Esophagus muscularis mucosa (tissue), 4 donors: ENCODE data around the gene IFT122. TPM values are rescaled to one million over a fixed set of nuclear protein-coding genes. Genes with fewer than 3 reads are reported as not detected.

ENCODE experiments used
- DNase-seq: peaks from one replicate; pipeline ENCODE4 v3.0.0-alpha.2; 2017; ENCODE audit errors: extremely low spot score
- H3K27ac ChIP-seq, 4 donors: fragments of 200-600 bp; sonication (generic); replicated peaks in 1 of 4; 1 replicate in 3 of 4; 2 replicates in 1 of 4; pipeline ENCODE4 v1.5.1; 2016 to 2019; ENCODE audit warnings: mild to moderate bottlenecking in 1 of 4
- H3K27me3 ChIP-seq, 4 donors: fragments of 200-600 bp; sonication (generic); one replicate each; pipeline versions ENCODE4 v1.5.1 to v1.6.0; 2016 to 2019
- H3K36me3 ChIP-seq, 4 donors: fragments of 200-600 bp; sonication (generic); one replicate each; pipeline ENCODE4 v1.5.1; 2016 to 2019
- H3K4me1 ChIP-seq, 4 donors: fragments of 200-600 bp; sonication (generic); one replicate each; pipeline ENCODE4 v1.5.1; 2016 to 2019
- H3K4me3 ChIP-seq, 4 donors: fragments of 200-600 bp; sonication (generic); 1 replicate in 2 of 4; 2 replicates in 2 of 4; pipeline ENCODE4 v1.5.1; 2016 to 2019; ENCODE audit warnings: mild to moderate bottlenecking in 4 of 4, moderate library complexity in 1 of 4
- H3K9me3 ChIP-seq, 4 donors: fragments of 200-600 bp; sonication (generic); 1 replicate in 3 of 4; 2 replicates in 1 of 4; pipeline ENCODE4 v1.5.1; 2016 to 2019
- EP300 ChIP-seq: sonication (generic); formaldehyde crosslinking; IDR thresholded peaks from one replicate; pipeline ENCODE4 v1.6.1; 2017; ENCODE audit warnings: antibody characterized with exemption
- POLR2A ChIP-seq: fragments of 450-650 bp; IDR thresholded peaks from one replicate; pipeline ENCODE4 v1.6.1; 2017; ENCODE audit warnings: antibody characterized with exemption, moderate library complexity, mild to moderate bottlenecking, low read depth
- POLR2AphosphoS5 ChIP-seq, 2 donors: sonication (generic); formaldehyde crosslinking; IDR thresholded peaks; one replicate each; pipeline ENCODE4 v1.6.1; 2017; ENCODE audit warnings: antibody characterized with exemption in 2 of 2
- WGBS: methylation state at CpG from one replicate; pipeline ENCODE4 v1.1.5; 2018; 5-methylcytosine and 5-hydroxymethylcytosine counted together
- intact Hi-C: fragments of 100-400 bp; cut with DNase I; formaldehyde crosslinking; loops from one replicate; pipeline ENCODE4 v1.15.1; 2023
- total RNA-seq, 4 donors: library from RNA; depleted of rRNA; stranded (reverse); fragments of >200 nt; gene quantifications; one replicate each; pipeline versions ENCODE4 v1.1.0 to v1.2.1, GENCODE V29; 2016
- TF ChIP-seq, protein P1 (sequence below), 3 experiments: fragments of 200-600 bp in 2 of 3; fragments of 450-650 bp in 1 of 3; sonication (generic) in 2 of 3; IDR thresholded peaks; one replicate each; pipeline ENCODE4 v1.5.1; 2017 to 2019; ENCODE audit warnings: antibody characterized with exemption in 3 of 3, mild to moderate bottlenecking in 2 of 3, moderate library complexity in 1 of 3

The IFT122 gene
- total RNA-seq, 4 donors from 2014 or later: 19.5 to 32.8 (median 21.9) TPM

DNA sequence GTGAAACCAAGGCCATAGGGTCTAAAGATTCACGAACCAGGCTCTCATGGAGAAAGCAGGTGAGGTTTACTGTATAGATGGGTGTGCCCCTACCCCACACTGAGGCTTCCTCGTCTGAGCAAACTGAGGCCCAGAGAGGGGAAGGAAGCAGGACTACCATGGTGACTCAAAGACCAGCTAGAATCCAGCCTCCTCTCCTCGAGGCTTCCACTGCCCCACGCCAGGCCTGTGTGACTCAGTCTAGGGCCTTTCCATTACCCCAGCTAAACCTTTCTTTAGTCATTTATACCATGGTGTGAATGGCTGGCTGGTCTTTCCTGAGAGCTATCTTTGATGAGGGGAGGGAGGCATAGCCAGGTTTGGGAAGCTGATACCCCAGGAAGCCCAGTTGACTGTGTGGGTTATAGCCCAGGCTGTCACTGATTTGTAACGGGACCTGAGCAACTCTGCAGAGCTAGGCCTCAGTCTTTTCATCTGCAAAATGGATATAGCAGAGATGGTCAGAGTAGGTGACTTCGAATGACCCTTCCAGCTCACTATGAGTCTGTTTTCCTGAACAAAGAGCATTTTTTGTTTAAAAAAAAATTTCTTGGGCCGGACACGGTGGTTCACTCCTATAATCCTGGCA is 85.4 kb downstream of the IFT122 start:
- H3K4me3 ChIP-seq: no peak overlapping the region
- H3K27ac ChIP-seq: no peak overlapping the region
- no peak for TF ChIP-seq EP300
- no peaks in the 10 kb centered on the region for H3K4me1 ChIP-seq
- H3K36me3 ChIP-seq: no peaks in the 10 kb centered on the region
- H3K9me3 ChIP-seq: no peaks in the 10 kb centered on the region
- DNase-seq: no peak
- WGBS: 70% methylated on average over 8 of the region's 8 CpGs
- intact Hi-C loops: no loop called here
- no peaks in the 10 kb centered on the region for H3K27me3 ChIP-seq

DNA sequence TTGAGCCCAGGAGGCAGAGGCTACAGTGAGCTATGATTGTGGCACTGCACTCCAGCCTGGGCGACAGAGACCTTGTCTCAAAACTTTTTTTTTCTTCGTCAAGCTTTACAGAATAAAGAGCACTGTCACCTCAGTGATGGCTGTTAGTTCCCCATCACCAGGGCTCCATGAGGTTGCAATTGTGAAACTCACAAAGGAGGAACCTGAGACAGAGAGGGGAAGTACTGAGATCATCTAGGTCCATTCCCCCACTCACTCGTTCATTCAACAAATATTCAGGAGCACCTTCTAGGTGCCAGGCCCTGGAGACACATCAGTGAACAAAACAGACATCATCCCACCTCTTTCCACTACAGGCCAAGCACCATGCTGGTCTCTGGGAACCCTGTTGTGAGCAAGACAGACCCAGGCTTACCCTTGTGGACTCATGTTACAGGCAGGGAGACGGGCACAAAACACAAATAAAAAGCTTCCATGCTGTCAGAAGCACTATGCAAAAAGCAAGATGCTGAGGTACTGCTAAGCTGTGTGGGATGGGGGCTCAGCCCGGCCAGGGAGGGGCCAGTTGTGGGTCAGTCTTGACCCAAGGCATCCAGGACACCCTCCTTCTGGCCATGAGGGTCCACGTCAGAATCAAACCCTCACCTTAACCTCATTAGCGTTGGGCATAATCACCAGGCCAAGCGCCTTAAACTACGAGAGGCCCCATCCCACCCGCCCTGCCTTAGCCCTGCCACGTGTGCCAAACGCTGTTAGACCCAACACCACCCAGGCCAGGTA is 86.3 kb downstream of the IFT122 start:
- DNase-seq: no peak
- TF ChIP-seq EP300 (no peak), POLR2AphosphoS5 (IDR thresholded peaks at IDR 0.05) (no peak), POLR2A (no peak)
- TF ChIP-seq, protein P1, sequence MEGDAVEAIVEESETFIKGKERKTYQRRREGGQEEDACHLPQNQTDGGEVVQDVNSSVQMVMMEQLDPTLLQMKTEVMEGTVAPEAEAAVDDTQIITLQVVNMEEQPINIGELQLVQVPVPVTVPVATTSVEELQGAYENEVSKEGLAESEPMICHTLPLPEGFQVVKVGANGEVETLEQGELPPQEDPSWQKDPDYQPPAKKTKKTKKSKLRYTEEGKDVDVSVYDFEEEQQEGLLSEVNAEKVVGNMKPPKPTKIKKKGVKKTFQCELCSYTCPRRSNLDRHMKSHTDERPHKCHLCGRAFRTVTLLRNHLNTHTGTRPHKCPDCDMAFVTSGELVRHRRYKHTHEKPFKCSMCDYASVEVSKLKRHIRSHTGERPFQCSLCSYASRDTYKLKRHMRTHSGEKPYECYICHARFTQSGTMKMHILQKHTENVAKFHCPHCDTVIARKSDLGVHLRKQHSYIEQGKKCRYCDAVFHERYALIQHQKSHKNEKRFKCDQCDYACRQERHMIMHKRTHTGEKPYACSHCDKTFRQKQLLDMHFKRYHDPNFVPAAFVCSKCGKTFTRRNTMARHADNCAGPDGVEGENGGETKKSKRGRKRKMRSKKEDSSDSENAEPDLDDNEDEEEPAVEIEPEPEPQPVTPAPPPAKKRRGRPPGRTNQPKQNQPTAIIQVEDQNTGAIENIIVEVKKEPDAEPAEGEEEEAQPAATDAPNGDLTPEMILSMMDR (IDR thresholded peaks at IDR 0.05): no peak
- WGBS: 78% methylated on average over 7 of the region's 12 CpGs
- intact Hi-C loops: no loop called here
- no peak overlapping the region for H3K27ac ChIP-seq
- no peaks in the 10 kb centered on the region for H3K27me3 ChIP-seq
- H3K4me3 ChIP-seq: no peak overlapping the region
- no peaks in the 10 kb centered on the region for H3K36me3 ChIP-seq
- H3K9me3 ChIP-seq: no peaks in the 10 kb centered on the region
- peaks cover 0 to 2% (median 0%) of the 10 kb centered on the region in 4 donors for H3K4me1 ChIP-seq

DNA sequence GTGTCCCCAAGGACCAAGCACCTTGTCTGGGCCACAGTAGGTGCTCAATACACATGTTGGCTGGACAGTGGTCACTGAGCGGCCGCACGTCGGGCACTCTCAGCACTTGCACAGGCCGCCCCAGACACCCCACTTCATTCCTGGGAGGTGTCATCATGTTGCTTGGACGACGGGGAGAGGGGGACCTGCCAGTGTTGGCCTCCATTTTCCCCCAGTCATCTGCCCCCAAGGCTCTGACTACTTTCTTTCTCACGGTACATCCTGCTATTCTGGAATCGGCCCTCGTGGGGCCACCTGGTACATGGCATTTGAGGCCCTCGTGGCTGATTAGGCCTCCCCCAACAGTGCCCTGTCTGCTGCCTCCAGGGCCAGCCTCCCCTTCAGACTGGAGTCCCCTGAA is 87.2 kb downstream of the IFT122 start:
- H3K27ac ChIP-seq: no peak overlapping the region
- 91% methylated on average over 11 of the region's 11 CpGs for WGBS
- TF ChIP-seq, protein P1 (IDR thresholded peaks at IDR 0.05): no peak
- TF ChIP-seq POLR2A (no peak), EP300 (no peak), POLR2AphosphoS5 (IDR thresholded peaks at IDR 0.05) (no peak)

DNA sequence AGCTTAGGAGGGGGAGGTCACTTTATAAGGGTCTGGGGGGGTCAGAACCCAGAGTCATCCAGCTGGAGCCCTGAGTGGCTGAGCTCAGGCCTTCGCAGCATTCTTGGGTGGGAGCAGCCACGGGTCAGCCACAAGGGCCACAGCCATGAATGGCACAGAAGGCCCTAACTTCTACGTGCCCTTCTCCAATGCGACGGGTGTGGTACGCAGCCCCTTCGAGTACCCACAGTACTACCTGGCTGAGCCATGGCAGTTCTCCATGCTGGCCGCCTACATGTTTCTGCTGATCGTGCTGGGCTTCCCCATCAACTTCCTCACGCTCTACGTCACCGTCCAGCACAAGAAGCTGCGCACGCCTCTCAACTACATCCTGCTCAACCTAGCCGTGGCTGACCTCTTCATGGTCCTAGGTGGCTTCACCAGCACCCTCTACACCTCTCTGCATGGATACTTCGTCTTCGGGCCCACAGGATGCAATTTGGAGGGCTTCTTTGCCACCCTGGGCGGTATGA is 88.6 kb downstream of the IFT122 start, which contains the start of gene RHO:
Gene RHO (plus strand): TSS at position 51 of the 512 bp plus-strand sequence. CDS start 95 bp downstream, at position 146.
- no peak within 1 kb of the TSS for H3K4me3 ChIP-seq
- no peak for DNase-seq
- whole genome bisulfite sequencing: 89% methylated on average over 17 of the region's 18 CpGs
- no peaks in the 10 kb centered on the region for H3K9me3 ChIP-seq
- intact Hi-C loops: no loop called here
- H3K36me3 ChIP-seq: no peaks in the 10 kb centered on the region
- peaks cover 0 to 2% (median 0%) of the 10 kb centered on the region in 4 donors for H3K4me1 ChIP-seq
- no peak for TF ChIP-seq EP300
- TF ChIP-seq POLR2AphosphoS5 (IDR thresholded peaks at IDR 0.05): no peak
- TF ChIP-seq, protein P1 (IDR thresholded peaks at IDR 0.05): no peak
- TF ChIP-seq POLR2A: no peak
- H3K27me3 ChIP-seq: no peaks in the 10 kb centered on the region
- no peak within 1 kb of the TSS for H3K27ac ChIP-seq

More for the DNA sequence above, 87.2 kb downstream of the IFT122 start:
- no peaks in the 10 kb centered on the region for H3K36me3 ChIP-seq
- H3K4me3 ChIP-seq: no peak overlapping the region
- no peak for DNase-seq
- peaks cover 0 to 2% (median 0%) of the 10 kb centered on the region in 4 donors for H3K4me1 ChIP-seq
- H3K9me3 ChIP-seq: no peaks in the 10 kb centered on the region
- intact Hi-C loops: no loop called here
- no peaks in the 10 kb centered on the region for H3K27me3 ChIP-seq
